ENCODE data around the gene MRPS5.

DNA sequence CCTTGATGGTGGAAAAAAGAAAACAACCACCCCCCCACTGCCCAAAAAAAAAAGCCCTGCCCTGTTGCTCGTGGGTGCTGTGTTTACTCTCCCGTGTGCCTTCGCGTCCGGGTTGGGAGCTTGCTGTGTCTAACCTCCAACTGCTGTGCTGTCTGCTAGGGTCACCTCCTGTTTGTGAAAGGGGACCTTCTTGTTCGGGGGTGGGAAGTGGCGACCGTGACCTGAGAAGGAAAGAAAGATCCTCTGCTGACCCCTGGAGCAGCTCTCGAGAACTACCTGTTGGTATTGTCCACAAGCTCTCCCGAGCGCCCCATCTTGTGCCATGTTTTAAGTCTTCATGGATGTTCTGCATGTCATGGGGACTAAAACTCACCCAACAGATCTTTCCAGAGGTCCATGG is 68.1 kb downstream of the MRPS5 start:
- TF ChIP-seq EZH2 (IDR thresholded peaks at IDR 0.05; ENCODE audit: insufficient read depth, low read length): no peak
- TF ChIP-seq, protein P1, sequence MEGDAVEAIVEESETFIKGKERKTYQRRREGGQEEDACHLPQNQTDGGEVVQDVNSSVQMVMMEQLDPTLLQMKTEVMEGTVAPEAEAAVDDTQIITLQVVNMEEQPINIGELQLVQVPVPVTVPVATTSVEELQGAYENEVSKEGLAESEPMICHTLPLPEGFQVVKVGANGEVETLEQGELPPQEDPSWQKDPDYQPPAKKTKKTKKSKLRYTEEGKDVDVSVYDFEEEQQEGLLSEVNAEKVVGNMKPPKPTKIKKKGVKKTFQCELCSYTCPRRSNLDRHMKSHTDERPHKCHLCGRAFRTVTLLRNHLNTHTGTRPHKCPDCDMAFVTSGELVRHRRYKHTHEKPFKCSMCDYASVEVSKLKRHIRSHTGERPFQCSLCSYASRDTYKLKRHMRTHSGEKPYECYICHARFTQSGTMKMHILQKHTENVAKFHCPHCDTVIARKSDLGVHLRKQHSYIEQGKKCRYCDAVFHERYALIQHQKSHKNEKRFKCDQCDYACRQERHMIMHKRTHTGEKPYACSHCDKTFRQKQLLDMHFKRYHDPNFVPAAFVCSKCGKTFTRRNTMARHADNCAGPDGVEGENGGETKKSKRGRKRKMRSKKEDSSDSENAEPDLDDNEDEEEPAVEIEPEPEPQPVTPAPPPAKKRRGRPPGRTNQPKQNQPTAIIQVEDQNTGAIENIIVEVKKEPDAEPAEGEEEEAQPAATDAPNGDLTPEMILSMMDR (IDR thresholded peaks at IDR 0.05; ENCODE audit: insufficient read depth, low read depth, low read length): no peak

All from astrocyte (in vitro differentiated cells and primary cell).